Thymus (tissue), 11 donors: ENCODE results near the gene RNF148. TPM values are rescaled to one million over a fixed set of nuclear protein-coding genes. Genes with fewer than 3 reads are reported as not detected.

ENCODE experiments used
- DNase-seq, 9 donors: peaks; one replicate each; pipeline ENCODE4 v3.0.0-alpha.2; 2013; ENCODE audit warnings: low spot score in 9 of 9, low read depth in 6 of 9, missing footprints in 1 of 9
- H3K27ac ChIP-seq, 2 donors: one replicate each; pipeline ENCODE4 v1.5.1; 2013; ENCODE audit warnings: control low read depth in 1 of 2, low read depth in 1 of 2, low read length in 1 of 2, mild to moderate bottlenecking in 1 of 2, moderate library complexity in 1 of 2
- H3K27me3 ChIP-seq, 2 donors: one replicate each; pipeline ENCODE4 v1.5.1; 2013; ENCODE audit warnings: low read length in 1 of 2; ENCODE audit not compliant: control insufficient read depth in 2 of 2, insufficient read depth in 1 of 2
- H3K36me3 ChIP-seq, 2 donors: one replicate each; pipeline ENCODE4 v1.5.1; 2013; ENCODE audit warnings: low read length in 1 of 2, mild to moderate bottlenecking in 1 of 2, moderate library complexity in 1 of 2; ENCODE audit not compliant: control insufficient read depth in 2 of 2, insufficient read depth in 2 of 2
- H3K4me1 ChIP-seq, 2 donors: one replicate each; pipeline ENCODE4 v1.5.1; 2013; ENCODE audit warnings: low read length in 2 of 2; ENCODE audit not compliant: control insufficient read depth in 2 of 2, insufficient read depth in 2 of 2
- H3K4me3 ChIP-seq, 2 donors: one replicate each; pipeline ENCODE4 v1.5.1; 2013; ENCODE audit warnings: low read length in 2 of 2, control low read depth in 1 of 2, mild to moderate bottlenecking in 1 of 2
- H3K9me3 ChIP-seq, 2 donors: one replicate each; pipeline ENCODE4 v1.5.1; 2013; ENCODE audit warnings: low read length in 1 of 2, mild to moderate bottlenecking in 1 of 2; ENCODE audit not compliant: control insufficient read depth in 2 of 2, insufficient read depth in 1 of 2
- WGBS: extraction: QIAGEN DNeasy Blood & Tissue Kit; methylation state at CpG from one replicate; pipeline ENCODE4 v1.1.7; 2013; 5-methylcytosine and 5-hydroxymethylcytosine counted together
- polyA plus RNA-seq: library from polyadenylated mRNA; stranded (reverse); fragments of 200-250 nt; gene quantifications from one replicate; pipeline ENCODE4 v1.2.3, GENCODE V29; 2013
- total RNA-seq: library from RNA; stranded (reverse); fragments of 120-200 nt; gene quantifications from one replicate; pipeline ENCODE4 v1.2.4, GENCODE V29; 2013
- donor health status: healthy.

RNF148 gene
- total and polyA plus RNA-seq, 2 donors, result 0.11 to 0.24 TPM

- Histone ChIP-seq H3K27ac (no peak overlapping the region), H3K9me3 (peaks cover 0 to 8% of the 10 kb centered on the region in 2 donors), H3K4me1 (no peaks in the 10 kb centered on the region), H3K36me3 (no peaks in the 10 kb centered on the region), H3K4me3 (no peak overlapping the region), H3K27me3 (no peaks in the 10 kb centered on the region)
- DNase-seq, result no peak
- WGBS, result 93% methylated on average over 1 of the region's 1 CpG
These were observed 6.9 kb downstream of the RNF148 start for GRCh38 chr7:122695816-122696215.

GRCh38 chr7:122694697-122695096 is 8.0 kb downstream of the RNF148 start:
- 86% methylated on average over 2 of the region's 2 CpGs for WGBS

GRCh38 chr7:122692769-122693309 is 9.9 kb downstream of the RNF148 start:
- Histone ChIP-seq H3K4me1 (no peaks in the 10 kb centered on the region), H3K4me3 (no peak overlapping the region), H3K27ac (no peak overlapping the region), H3K9me3 (peaks cover 0 to 17% of the 10 kb centered on the region in 2 donors), H3K36me3 (no peaks in the 10 kb centered on the region), H3K27me3 (no peaks in the 10 kb centered on the region)
- WGBS, result 96% methylated on average over 3 of the region's 3 CpGs
- DNase-seq, result no peak

More at GRCh38 chr7:122694697-122695096, 8.0 kb downstream of the RNF148 start:
- Histone ChIP-seq H3K4me3 (no peak overlapping the region), H3K9me3 (peaks cover 0 to 8% of the 10 kb centered on the region in 2 donors), H3K27me3 (no peaks in the 10 kb centered on the region), H3K36me3 (no peaks in the 10 kb centered on the region), H3K4me1 (no peaks in the 10 kb centered on the region), H3K27ac (no peak overlapping the region)
- no peak for DNase-seq

- no peaks in the 10 kb centered on the region for H3K4me1 ChIP-seq
- H3K27ac ChIP-seq, result no peak overlapping the region
- DNase-seq, result no peak
- 94% methylated on average over 14 of the region's 14 CpGs for WGBS
- no peak overlapping the region for H3K4me3 ChIP-seq
- H3K9me3 ChIP-seq, result peaks cover 0 to 17% of the 10 kb centered on the region in 2 donors
- H3K27me3 ChIP-seq, result no peaks in the 10 kb centered on the region
- no peaks in the 10 kb centered on the region for H3K36me3 ChIP-seq
These were observed 11.0 kb downstream of the RNF148 start for GRCh38 chr7:122691569-122692235.

GRCh38 chr7:122689346-122690109 is 13.2 kb downstream of the RNF148 start:
- no peak for DNase-seq
- H3K27ac ChIP-seq, result no peak overlapping the region
- no peak overlapping the region for H3K4me3 ChIP-seq
- H3K4me1 ChIP-seq, result no peaks in the 10 kb centered on the region
- 93% methylated on average over 13 of the region's 13 CpGs for WGBS
- H3K9me3 ChIP-seq, result peaks cover 0 to 17% of the 10 kb centered on the region in 2 donors
- H3K27me3 ChIP-seq, result no peaks in the 10 kb centered on the region
- no peaks in the 10 kb centered on the region for H3K36me3 ChIP-seq

- Histone ChIP-seq H3K27me3 (no peaks in the 10 kb centered on the region), H3K9me3 (peaks cover 0 to 17% of the 10 kb centered on the region in 2 donors), H3K27ac (no peak overlapping the region), H3K4me3 (no peak overlapping the region), H3K36me3 (no peaks in the 10 kb centered on the region), H3K4me1 (no peaks in the 10 kb centered on the region)
- 78% methylated on average over 6 of the region's 6 CpGs for WGBS
- DNase-seq, result no peak
These were observed 14.2 kb downstream of the RNF148 start for GRCh38 chr7:122688400-122688998.

GRCh38 chr7:122686360-122686878 is 16.3 kb downstream of the RNF148 start:
- 61% methylated on average over 10 of the region's 10 CpGs for WGBS
- Histone ChIP-seq H3K9me3 (peaks cover 0 to 9% of the 10 kb centered on the region in 2 donors), H3K4me3 (no peak overlapping the region)

GRCh38 chr7:122684504-122684903 is 18.2 kb downstream of the RNF148 start:
- no peak overlapping the region for H3K27ac ChIP-seq
- no peak for DNase-seq
- H3K36me3 ChIP-seq, result no peaks in the 10 kb centered on the region
- WGBS, result 78% methylated on average over 2 of the region's 2 CpGs
- no peaks in the 10 kb centered on the region for H3K27me3 ChIP-seq
- H3K4me3 ChIP-seq, result no peak overlapping the region
- H3K9me3 ChIP-seq, result peaks cover 0 to 9% of the 10 kb centered on the region in 2 donors
- H3K4me1 ChIP-seq, result no peaks in the 10 kb centered on the region

More at GRCh38 chr7:122686360-122686878, 16.3 kb downstream of the RNF148 start:
- no peak for DNase-seq
- Histone ChIP-seq H3K4me1 (no peaks in the 10 kb centered on the region), H3K27ac (no peak overlapping the region), H3K27me3 (no peaks in the 10 kb centered on the region), H3K36me3 (no peaks in the 10 kb centered on the region)
